GM13976 (cell line): ENCODE data around the gene GGACT.

ENCODE experiments used
- DNase-seq: peaks from one replicate; pipeline ENCODE4 v3.0.0; 2012; ENCODE audit warnings: low spot score
- in situ Hi-C: fragments of 300-500 bp; cut with MboI; formaldehyde crosslinking; loops from one replicate; pipeline ENCODE4 v1.12.0; 2022; ENCODE audit warnings: low sequenced_read_pairs, mixed read lengths, inconsistent platforms; ENCODE audit not compliant: unreplicated experiment
- TF ChIP-seq, protein P1 (sequence below): IDR thresholded peaks from 2 replicates; pipeline ENCODE4 v1.5.1; 2012; ENCODE audit warnings: borderline replicate concordance, mild to moderate bottlenecking; ENCODE audit not compliant: insufficient read depth; ENCODE audit errors: extremely low read depth, missing control alignments, control extremely low read depth

Gene GGACT

DNA sequence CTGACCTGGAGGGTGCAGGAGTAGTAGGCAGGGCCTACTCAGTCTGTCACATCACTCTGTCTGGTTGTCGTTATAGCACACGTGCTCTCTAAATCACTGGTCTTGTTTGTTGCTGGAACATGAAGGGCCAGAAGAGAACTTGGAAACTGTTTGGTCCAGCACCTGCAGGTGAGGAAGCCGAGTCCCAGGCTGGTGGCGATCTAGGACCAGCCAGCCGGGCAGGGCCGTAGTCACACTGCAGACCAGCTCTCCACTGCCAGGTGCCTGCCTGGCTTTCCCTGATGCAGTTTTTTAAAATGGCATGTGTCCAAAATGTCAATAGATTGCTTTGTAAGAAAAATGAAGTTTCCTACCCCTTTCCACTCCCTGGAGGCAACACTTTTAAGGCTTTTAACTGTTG lies 53.7 kb downstream of the GGACT start:
- no peak for DNase-seq
- TF ChIP-seq, protein P1, sequence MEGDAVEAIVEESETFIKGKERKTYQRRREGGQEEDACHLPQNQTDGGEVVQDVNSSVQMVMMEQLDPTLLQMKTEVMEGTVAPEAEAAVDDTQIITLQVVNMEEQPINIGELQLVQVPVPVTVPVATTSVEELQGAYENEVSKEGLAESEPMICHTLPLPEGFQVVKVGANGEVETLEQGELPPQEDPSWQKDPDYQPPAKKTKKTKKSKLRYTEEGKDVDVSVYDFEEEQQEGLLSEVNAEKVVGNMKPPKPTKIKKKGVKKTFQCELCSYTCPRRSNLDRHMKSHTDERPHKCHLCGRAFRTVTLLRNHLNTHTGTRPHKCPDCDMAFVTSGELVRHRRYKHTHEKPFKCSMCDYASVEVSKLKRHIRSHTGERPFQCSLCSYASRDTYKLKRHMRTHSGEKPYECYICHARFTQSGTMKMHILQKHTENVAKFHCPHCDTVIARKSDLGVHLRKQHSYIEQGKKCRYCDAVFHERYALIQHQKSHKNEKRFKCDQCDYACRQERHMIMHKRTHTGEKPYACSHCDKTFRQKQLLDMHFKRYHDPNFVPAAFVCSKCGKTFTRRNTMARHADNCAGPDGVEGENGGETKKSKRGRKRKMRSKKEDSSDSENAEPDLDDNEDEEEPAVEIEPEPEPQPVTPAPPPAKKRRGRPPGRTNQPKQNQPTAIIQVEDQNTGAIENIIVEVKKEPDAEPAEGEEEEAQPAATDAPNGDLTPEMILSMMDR, result no peak
- in situ Hi-C loops, result no loop called here

DNA sequence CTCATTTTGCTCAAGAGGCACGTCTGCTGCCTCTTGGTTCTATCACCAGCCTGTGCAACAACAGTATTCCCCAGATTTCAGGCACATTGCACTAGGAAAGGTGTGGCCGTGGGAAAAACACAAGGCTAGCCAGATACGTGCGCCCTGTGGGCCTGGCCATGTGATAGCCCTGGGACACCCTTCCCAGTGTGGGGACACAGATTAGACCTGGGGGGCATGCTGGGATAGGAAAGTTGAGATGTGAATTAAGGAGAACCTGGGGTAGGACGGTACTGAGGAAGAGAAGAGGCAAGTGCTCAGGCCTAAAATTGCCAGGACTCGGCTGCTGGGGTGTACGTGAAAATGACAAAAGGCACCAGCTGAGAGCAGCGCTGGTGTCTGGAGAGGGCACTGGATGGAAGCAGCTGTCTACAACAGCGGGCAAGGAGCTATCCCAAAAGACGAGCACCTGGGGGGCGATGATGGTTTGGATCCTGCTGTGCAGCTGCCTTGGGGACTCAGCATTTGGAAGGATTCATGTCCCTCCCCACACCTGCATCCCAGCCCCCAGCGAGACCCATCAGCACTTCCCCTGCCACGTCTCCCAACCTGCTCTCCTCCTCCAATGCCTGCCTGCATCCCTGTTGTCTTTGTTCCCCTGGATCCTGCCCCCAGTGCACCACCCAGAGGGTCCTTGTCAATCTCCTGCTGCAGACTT lies 54.3 kb downstream of the GGACT start:
- DNase-seq, result no peak
- TF ChIP-seq, protein P1, result no peak
- in situ Hi-C loops, result no loop called here

DNA sequence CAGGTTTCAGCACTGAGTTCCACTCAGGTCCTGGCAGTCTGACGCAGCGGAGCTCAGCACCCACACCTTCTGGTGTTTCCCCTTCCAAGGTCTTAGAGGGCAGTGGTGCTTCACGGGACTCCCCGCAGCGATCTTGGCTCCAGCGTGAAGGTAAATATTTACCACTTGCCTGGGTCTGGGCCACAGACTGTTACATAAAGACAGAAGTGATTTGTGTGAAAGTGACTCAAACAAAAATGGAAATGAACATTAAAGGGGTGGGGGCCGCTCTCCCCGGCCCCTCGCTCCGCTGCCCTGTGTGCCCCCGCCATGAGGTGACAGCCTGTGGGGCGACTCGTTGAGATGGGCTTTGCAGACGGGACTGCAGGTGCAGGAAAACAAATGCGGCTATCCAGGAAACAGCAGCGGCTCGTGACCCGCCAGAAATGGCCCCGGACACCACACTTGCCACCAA lies 55.0 kb downstream of the GGACT start:
- in situ Hi-C loops, result no loop called here
- TF ChIP-seq, protein P1, result no peak

GRCh38 chr13:100532836-100533435 lies 55.7 kb downstream of the GGACT start:
- in situ Hi-C loops, result no loop called here
- no peak for DNase-seq

More for the DNA sequence above, 55.0 kb downstream of the GGACT start:
- no peak for DNase-seq

DNA sequence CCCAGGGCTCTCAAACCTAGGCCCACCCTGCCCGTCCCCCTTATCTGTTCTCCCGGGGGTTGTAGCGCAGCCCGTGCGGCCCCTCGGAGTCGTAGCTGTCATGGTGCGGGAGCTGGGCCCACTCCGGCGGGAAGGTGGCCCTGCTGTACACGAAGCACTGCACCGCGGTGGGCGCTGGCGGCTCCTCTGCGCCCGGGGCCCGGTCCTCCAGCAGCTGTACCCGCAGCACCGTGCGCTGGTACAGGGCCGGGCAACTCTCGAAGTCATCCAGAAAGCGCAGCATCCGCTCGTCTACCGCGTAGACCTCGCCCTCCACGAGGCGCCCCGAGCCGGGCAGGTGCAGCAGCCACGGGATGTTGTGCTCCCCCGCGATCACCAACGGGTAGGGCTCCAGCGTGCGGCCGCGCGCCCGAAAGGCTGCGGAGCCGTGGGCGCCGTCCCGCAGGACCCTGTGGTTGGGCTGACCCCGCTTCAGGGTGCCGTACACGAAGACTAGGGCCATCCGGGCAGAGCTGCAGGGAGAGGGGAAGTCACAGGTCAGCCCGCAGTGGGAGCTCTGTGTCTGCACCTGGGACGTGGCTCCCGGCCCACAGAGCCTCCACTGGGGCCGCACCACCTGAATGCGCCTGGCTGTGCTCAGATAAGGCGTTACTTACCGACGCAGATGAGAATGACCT lies 56.4 kb downstream of the GGACT start:
- TF ChIP-seq, protein P1, result no peak
- in situ Hi-C loops, result no loop called here
- no peak for DNase-seq

More at GRCh38 chr13:100532836-100533435, 55.7 kb downstream of the GGACT start:
- TF ChIP-seq, protein P1, result no peak

DNA sequence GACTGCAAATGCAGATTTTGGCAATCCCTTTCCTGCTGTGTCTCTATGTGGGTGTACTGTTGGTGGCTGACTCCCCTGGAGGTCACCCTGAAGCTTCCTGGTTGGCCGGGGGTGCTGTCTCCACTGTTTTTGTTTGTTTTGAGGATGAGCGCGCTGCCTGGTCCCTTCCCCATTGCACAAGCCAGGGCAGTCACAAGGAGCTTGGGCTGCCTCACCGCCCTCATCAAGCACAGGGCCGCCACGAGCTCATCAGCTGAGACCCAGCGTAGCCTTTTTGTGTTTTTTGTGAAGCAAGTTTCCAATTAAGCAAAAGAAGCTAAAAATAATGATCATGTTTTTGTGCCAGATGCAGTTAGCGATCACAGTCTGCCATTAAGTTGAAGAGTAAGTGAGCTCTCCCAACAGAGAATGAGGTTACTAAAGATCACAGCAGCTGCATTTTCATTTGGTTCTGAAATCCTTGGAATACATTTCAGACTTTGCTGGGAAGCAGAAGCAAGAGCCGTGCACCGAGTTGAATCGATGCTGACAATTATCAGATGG lies 57.8 kb downstream of the GGACT start:
- in situ Hi-C loops, result no loop called here
- TF ChIP-seq, protein P1, result no peak
- no peak for DNase-seq
